HepG2 (cell line): Measurements from ENCODE around the gene CAT. TPM values are rescaled to one million over a fixed set of nuclear protein-coding genes. Genes with fewer than 3 reads are reported as not detected.

Experiments used
- ATAC-seq: fragments of 200-7000 bp; cut with Tn5 transposase; 3 replicates; pipeline ENCODE4 v1.9.1; 2020; ENCODE audit warnings: mild to moderate bottlenecking, moderate library complexity
- BruUV-seq: library from RNA; stranded (reverse); fragments of 400-500 nt; replicated peaks from 2 replicates; lab custom pipeline; 2021; lab: Mats Ljungman, UMichigan
- CTCF ChIA-PET: fragments of 300-600 bp; formaldehyde crosslinking; extraction: SDS; loops from one replicate; lab custom pipeline; 2021; ENCODE audit warnings: low total read pairs, inconsistent platforms, low intra/inter-chr PET ratio; lab: Yijun Ruan, JAX
- POLR2A ChIA-PET: fragments of 350-600 bp; sonication (Branson Sonifier 250); formaldehyde crosslinking; loops from one replicate; lab custom pipeline; 2020; ENCODE audit warnings: antibody characterized with exemption, inconsistent platforms; lab: Yijun Ruan, JAX
- DNase-seq: peaks from one replicate; pipeline ENCODE4 v3.0.0-alpha.2; 2015; ENCODE audit warnings: low spot score
- FAIRE-seq: peaks from 3 replicates; lab custom pipeline; 2011; peaks lifted over from hg19 to GRCh38; lab: Jason Lieb, UNC
- H2AFZ ChIP-seq: one replicate; pipeline ENCODE4 v1.6.1; 2011; ENCODE audit warnings: low read length, inconsistent platforms
- H3K27ac ChIP-seq: fragments of 300-600 bp; 3 replicates; pipeline ENCODE4 v1.8.0; 2011; ENCODE audit warnings: mixed run types, mild to moderate bottlenecking, mixed read lengths, low read length, inconsistent platforms; ENCODE audit not compliant: insufficient read depth; ENCODE audit errors: extremely low read length
- H3K27me3 ChIP-seq, 2 experiments: fragments of 200-600 bp in 1 of 2; 2 replicates in 1 of 2; 3 replicates in 1 of 2; pipeline versions ENCODE4 v1.6.0 to v1.8.0; 2011; ENCODE audit warnings: low read length in 2 of 2, mild to moderate bottlenecking in 2 of 2, moderate library complexity in 2 of 2, inconsistent platforms in 1 of 2; ENCODE audit not compliant: insufficient read depth in 2 of 2, control insufficient read depth in 1 of 2
- H3K36me3 ChIP-seq, 2 experiments: fragments of 200-600 bp in 1 of 2; replicated peaks in 1 of 2; 2 replicates in 1 of 2; 3 replicates in 1 of 2; pipeline versions ENCODE4 v1.5.1 to v1.8.0; 2011; ENCODE audit warnings: low read length in 2 of 2, inconsistent platforms in 1 of 2; ENCODE audit not compliant: insufficient read depth in 2 of 2, control insufficient read depth in 1 of 2
- H3K4me1 ChIP-seq: 2 replicates; pipeline ENCODE4 v1.5.1; 2012; ENCODE audit warnings: low read length, inconsistent platforms; ENCODE audit not compliant: insufficient read depth
- H3K4me2 ChIP-seq: 2 replicates; pipeline ENCODE4 v1.6.0; 2011; ENCODE audit warnings: low read depth, low read length, inconsistent platforms
- H3K4me3 ChIP-seq, 3 experiments: fragments of 200-600 bp in 1 of 3; sonication (generic), shearing (Covaris generic) in 1 of 3; replicated peaks in 1 of 3; 2 replicates each; pipeline ENCODE4 v1.5.1; 2011 to 2016; ENCODE audit warnings: low read length in 3 of 3, inconsistent platforms in 2 of 3, low read depth in 2 of 3, mild to moderate bottlenecking in 2 of 3, control low read depth in 1 of 3, mixed read lengths in 1 of 3; ENCODE audit not compliant: insufficient read depth in 1 of 3
- H3K79me2 ChIP-seq: one replicate; pipeline ENCODE4 v1.6.1; 2011; ENCODE audit warnings: low read length, inconsistent platforms; ENCODE audit not compliant: insufficient read depth
- H3K9ac ChIP-seq: 2 replicates; pipeline ENCODE4 v1.6.0; 2011; ENCODE audit warnings: mild to moderate bottlenecking, low read depth, low read length, inconsistent platforms; ENCODE audit not compliant: insufficient read depth
- H3K9me3 ChIP-seq: 2 replicates; pipeline ENCODE4 v1.5.1; 2012; ENCODE audit warnings: mild to moderate bottlenecking, low read length
- H4K20me1 ChIP-seq: 2 replicates; pipeline ENCODE4 v1.6.0; 2011; ENCODE audit warnings: inconsistent platforms, mild to moderate bottlenecking, low read length, moderate library complexity; ENCODE audit not compliant: insufficient read depth
- AGO1 ChIP-seq: fragments of 200-400 bp; formaldehyde crosslinking; IDR thresholded peaks from 2 replicates; pipeline ENCODE4 v1.6.1; 2017; ENCODE audit warnings: mild to moderate bottlenecking, low read depth, low read length, moderate library complexity; ENCODE audit not compliant: poor library complexity, severe bottlenecking
- ESRRA ChIP-seq: sonication (generic); formaldehyde crosslinking; IDR thresholded peaks from 2 replicates; pipeline ENCODE4 v1.5.1; 2020; ENCODE audit warnings: mild to moderate bottlenecking, low read depth, missing genetic modification reagents
- GABPB1 ChIP-seq: IDR thresholded peaks from 2 replicates; pipeline ENCODE4 v1.6.1; 2016; ENCODE audit warnings: mild to moderate bottlenecking, missing genetic modification reagents, moderate library complexity, missing compliant biosample characterization
- GATAD2A ChIP-seq: IDR thresholded peaks from 2 replicates; pipeline ENCODE4 v1.6.1; 2016
- HNRNPLL ChIP-seq: fragments of 200-400 bp; formaldehyde crosslinking; IDR thresholded peaks from 2 replicates; pipeline ENCODE4 v1.6.1; 2017; ENCODE audit warnings: mild to moderate bottlenecking, low read depth, low read length; ENCODE audit not compliant: poor library complexity, severe bottlenecking
- KDM5A ChIP-seq: fragments of 200-600 bp; sonication (generic); IDR thresholded peaks from 2 replicates; pipeline ENCODE4 v1.7.0; 2018; ENCODE audit warnings: antibody characterized with exemption, mild to moderate bottlenecking, low read length, borderline replicate concordance
- KLF6 ChIP-seq: IDR thresholded peaks from 2 replicates; pipeline ENCODE4 v1.8.0; 2016; ENCODE audit warnings: missing biosample characterization, missing genetic modification reagents
- POLR2G ChIP-seq: fragments of 200-400 bp; formaldehyde crosslinking; IDR thresholded peaks from 2 replicates; pipeline ENCODE4 v1.6.1; 2018; ENCODE audit warnings: mild to moderate bottlenecking, low read depth, low read length, moderate library complexity
- TCF7 ChIP-seq: sonication (generic); IDR thresholded peaks from 2 replicates; pipeline ENCODE4 v1.6.1; 2016; ENCODE audit warnings: antibody characterized with exemption, low read depth
- ZMYM2 ChIP-seq: sonication (generic); formaldehyde crosslinking; IDR thresholded peaks from 2 replicates; pipeline ENCODE4 v1.8.0; 2022; ENCODE audit warnings: mild to moderate bottlenecking, missing genetic modification reagents
- ZNF331 ChIP-seq: sonication (generic); formaldehyde crosslinking; IDR thresholded peaks from 2 replicates; pipeline ENCODE4 v1.4.0; 2020; ENCODE audit warnings: missing genetic modification reagents
- ZNF446 ChIP-seq: sonication (generic); formaldehyde crosslinking; IDR thresholded peaks from 2 replicates; pipeline ENCODE4 v1.5.0; 2020; ENCODE audit warnings: mild to moderate bottlenecking, missing genetic modification reagents
- ZNF598 ChIP-seq: sonication (generic); formaldehyde crosslinking; IDR thresholded peaks from 2 replicates; pipeline ENCODE4 v1.5.1; 2020; ENCODE audit warnings: mild to moderate bottlenecking, missing genetic modification reagents, borderline replicate concordance
- ZNF788 ChIP-seq: sonication (generic); formaldehyde crosslinking; IDR thresholded peaks from 2 replicates; pipeline ENCODE4 v1.5.0; 2020; ENCODE audit warnings: mild to moderate bottlenecking, missing genetic modification reagents, borderline replicate concordance
- WGBS: methylation state at CpG from one replicate; pipeline ENCODE4 v1.1.6; 2017; ENCODE audit warnings: low lambda C conversion rate; 5-methylcytosine and 5-hydroxymethylcytosine counted together
- in situ Hi-C: cut with HindIII; loops from 2 replicates; pipeline ENCODE4 v1.10.0; 2017; ENCODE audit warnings: low pct_unique_long_range_greater_than_20kb; ENCODE audit not compliant: extremely low pct_ligation_motif_present
- intact Hi-C: fragments of 100-400 bp; cut with micrococcal nuclease; formaldehyde crosslinking; loops from one replicate; pipeline ENCODE4 v1.10.0; 2022; ENCODE audit not compliant: unreplicated experiment
- polyA plus RNA-seq, 8 experiments: library from polyadenylated mRNA; depleted of rRNA in 3 of 8; stranded (reverse) in 7 of 8; unstranded in 1 of 8; fragments of >200 nt; fragmentation: Illumina TruSeq in 4 of 8; extraction: Trizol in 4 of 8; gene quantifications; 2 replicates each; pipeline versions ENCODE4 v1.2.1 to v1.2.3, GENCODE V29; 2011 to 2016; ENCODE audit warnings: low read depth in 4 of 8, missing spikeins in 1 of 8, mixed read lengths in 1 of 8; ENCODE audit not compliant: insufficient read depth in 1 of 8
- total RNA-seq, 5 experiments: library from RNA; depleted of rRNA; stranded (reverse); fragments of >200 nt; fragmentation: Illumina TruSeq; extraction: Trizol; gene quantifications; 2 replicates each; pipeline ENCODE4 v1.2.3, GENCODE V29; 2016; ENCODE audit warnings: low read depth in 1 of 5
- TF ChIP-seq, protein P1 (sequence below): sonication (generic); formaldehyde crosslinking; conservative IDR thresholded peaks from 2 replicates; pipeline ENCODE4 v1.4.0; 2020; ENCODE audit warnings: mild to moderate bottlenecking, missing genetic modification reagents, moderate library complexity
- TF ChIP-seq, protein P2 (sequence below): sonication (generic); formaldehyde crosslinking; IDR thresholded peaks from 2 replicates; pipeline ENCODE4 v1.5.1; 2020; ENCODE audit warnings: mild to moderate bottlenecking, missing genetic modification reagents, moderate library complexity

Gene CAT
- total and polyA plus RNA-seq, 2 of the 13 experiments (the other 11 are each of a cell fraction or from before 2014, with no cell fraction given): 107 to 136 TPM

DNA sequence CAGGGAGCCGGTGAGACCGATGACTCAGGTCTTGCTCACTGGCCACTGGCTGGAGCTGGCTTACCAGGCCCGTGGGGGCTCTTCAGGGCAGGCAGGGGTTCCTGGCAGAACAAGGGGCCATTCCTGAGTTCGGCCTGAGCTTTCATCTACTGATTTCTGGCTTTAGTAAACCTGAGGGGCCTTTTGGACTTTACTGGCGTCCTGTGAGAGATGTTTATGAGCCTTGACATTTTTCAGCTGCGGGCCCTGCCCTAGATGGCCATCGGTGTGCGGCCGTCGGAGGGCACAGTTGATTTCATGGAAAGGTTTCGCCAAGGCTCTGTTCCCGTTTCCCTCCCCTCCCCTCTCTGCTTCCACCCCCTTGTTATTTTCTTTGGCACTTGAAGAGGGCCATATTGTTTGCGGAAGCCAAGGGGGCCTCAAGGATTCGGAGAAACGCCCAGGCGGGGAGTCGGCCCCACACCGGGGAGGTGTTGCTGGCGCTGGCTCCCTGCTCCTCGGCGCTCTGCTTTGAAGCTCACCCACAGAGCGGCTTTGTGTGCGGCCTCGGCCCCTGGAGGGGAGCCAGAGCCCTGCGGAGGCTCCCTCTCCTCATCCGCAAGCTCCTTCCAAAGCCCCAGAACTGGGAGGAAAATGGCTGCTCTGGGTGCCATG lies 57.1 kb downstream of the CAT start:
- Histone ChIP-seq H3K4me3 (peak overlapping the region in 2 of 3 experiments; percentile 7 to 35; a peak in 2 of 6 replicates), H3K79me2 (no peaks in the 10 kb centered on the region), H3K36me3 (no peaks in the 10 kb centered on the region), H4K20me1 (no peaks in the 10 kb centered on the region), H3K4me1 (peaks cover 53% of the 10 kb centered on the region), H3K9me3 (no peaks in the 10 kb centered on the region), H3K27ac (peak overlapping the region; percentile 63), H2AFZ (no peak overlapping the region), H3K4me2 (peak overlapping the region; percentile 49), H3K9ac (peak overlapping the region; percentile 57), H3K27me3 (no peaks in the 10 kb centered on the region)
- POLR2A ChIA-PET: interaction anchor here (0.7 to 1.4 kb wide), 4 partner anchors 9 to 434 kb away, joined by 3 to 6 read pairs (median 4); no protein-coding TSS in a partner anchor
- DNase-seq (peak; percentile 75), FAIRE-seq (no peak), ATAC-seq (peak; percentile 83)
- in situ Hi-C loops: loop anchor here (10.0 to 25.0 kb wide), 3 partner anchors 331 to 641 kb away; no protein-coding TSS in a partner anchor
- no TSS peak for BruUV-seq
- 37% methylated on average over 15 of the region's 26 CpGs for WGBS
- intact Hi-C loops: loop anchor here (5.0 kb wide), 1 partner anchor 896 kb away; no protein-coding TSS in a partner anchor
- CTCF ChIA-PET: no interaction called here
- no peak for TF ChIP-seq ZNF788 (CRISPR knock-in tag)
- TF ChIP-seq AGO1: peak; percentile 57
- peak; percentile 50 for TF ChIP-seq HNRNPLL
- TF ChIP-seq KDM5A: no peak
- 0 out of 2 replicates have a peak, but pooled peaks have one; percentile 54 for TF ChIP-seq ZNF598 (CRISPR knock-in tag)
- TF ChIP-seq, protein P1, sequence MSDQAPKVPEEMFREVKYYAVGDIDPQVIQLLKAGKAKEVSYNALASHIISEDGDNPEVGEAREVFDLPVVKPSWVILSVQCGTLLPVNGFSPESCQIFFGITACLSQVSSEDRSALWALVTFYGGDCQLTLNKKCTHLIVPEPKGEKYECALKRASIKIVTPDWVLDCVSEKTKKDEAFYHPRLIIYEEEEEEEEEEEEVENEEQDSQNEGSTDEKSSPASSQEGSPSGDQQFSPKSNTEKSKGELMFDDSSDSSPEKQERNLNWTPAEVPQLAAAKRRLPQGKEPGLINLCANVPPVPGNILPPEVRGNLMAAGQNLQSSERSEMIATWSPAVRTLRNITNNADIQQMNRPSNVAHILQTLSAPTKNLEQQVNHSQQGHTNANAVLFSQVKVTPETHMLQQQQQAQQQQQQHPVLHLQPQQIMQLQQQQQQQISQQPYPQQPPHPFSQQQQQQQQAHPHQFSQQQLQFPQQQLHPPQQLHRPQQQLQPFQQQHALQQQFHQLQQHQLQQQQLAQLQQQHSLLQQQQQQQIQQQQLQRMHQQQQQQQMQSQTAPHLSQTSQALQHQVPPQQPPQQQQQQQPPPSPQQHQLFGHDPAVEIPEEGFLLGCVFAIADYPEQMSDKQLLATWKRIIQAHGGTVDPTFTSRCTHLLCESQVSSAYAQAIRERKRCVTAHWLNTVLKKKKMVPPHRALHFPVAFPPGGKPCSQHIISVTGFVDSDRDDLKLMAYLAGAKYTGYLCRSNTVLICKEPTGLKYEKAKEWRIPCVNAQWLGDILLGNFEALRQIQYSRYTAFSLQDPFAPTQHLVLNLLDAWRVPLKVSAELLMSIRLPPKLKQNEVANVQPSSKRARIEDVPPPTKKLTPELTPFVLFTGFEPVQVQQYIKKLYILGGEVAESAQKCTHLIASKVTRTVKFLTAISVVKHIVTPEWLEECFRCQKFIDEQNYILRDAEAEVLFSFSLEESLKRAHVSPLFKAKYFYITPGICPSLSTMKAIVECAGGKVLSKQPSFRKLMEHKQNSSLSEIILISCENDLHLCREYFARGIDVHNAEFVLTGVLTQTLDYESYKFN (CRISPR knock-in tag): peak; percentile 45; the same call in 1 of the 2 replicates
- TF ChIP-seq POLR2G: peak; percentile 55; the same call in 1 of the 2 replicates
- TF ChIP-seq ZNF331 (CRISPR knock-in tag): 0 out of 2 replicates have a peak, but pooled peaks have one; percentile 6
- 0 out of 2 replicates have a peak, but pooled peaks have one; percentile 42 for TF ChIP-seq ZNF446
- TF ChIP-seq, protein P2, sequence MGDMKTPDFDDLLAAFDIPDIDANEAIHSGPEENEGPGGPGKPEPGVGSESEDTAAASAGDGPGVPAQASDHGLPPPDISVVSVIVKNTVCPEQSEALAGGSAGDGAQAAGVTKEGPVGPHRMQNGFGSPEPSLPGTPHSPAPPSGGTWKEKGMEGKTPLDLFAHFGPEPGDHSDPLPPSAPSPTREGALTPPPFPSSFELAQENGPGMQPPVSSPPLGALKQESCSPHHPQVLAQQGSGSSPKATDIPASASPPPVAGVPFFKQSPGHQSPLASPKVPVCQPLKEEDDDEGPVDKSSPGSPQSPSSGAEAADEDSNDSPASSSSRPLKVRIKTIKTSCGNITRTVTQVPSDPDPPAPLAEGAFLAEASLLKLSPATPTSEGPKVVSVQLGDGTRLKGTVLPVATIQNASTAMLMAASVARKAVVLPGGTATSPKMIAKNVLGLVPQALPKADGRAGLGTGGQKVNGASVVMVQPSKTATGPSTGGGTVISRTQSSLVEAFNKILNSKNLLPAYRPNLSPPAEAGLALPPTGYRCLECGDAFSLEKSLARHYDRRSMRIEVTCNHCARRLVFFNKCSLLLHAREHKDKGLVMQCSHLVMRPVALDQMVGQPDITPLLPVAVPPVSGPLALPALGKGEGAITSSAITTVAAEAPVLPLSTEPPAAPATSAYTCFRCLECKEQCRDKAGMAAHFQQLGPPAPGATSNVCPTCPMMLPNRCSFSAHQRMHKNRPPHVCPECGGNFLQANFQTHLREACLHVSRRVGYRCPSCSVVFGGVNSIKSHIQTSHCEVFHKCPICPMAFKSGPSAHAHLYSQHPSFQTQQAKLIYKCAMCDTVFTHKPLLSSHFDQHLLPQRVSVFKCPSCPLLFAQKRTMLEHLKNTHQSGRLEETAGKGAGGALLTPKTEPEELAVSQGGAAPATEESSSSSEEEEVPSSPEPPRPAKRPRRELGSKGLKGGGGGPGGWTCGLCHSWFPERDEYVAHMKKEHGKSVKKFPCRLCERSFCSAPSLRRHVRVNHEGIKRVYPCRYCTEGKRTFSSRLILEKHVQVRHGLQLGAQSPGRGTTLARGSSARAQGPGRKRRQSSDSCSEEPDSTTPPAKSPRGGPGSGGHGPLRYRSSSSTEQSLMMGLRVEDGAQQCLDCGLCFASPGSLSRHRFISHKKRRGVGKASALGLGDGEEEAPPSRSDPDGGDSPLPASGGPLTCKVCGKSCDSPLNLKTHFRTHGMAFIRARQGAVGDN: peak; percentile 81
- peak; percentile 68 for TF ChIP-seq TCF7
- peak; percentile 22; the same call in 1 of the 2 replicates for TF ChIP-seq ZMYM2 (CRISPR knock-in tag)
- peak; percentile 33; the same call in 1 of the 2 replicates for TF ChIP-seq GABPB1 (CRISPR knock-in tag)
- 0 out of 2 replicates have a peak, but pooled peaks have one; percentile 4 for TF ChIP-seq GATAD2A (CRISPR knock-in tag)
- no peak for TF ChIP-seq ESRRA (CRISPR knock-in tag)
- TF ChIP-seq KLF6 (CRISPR knock-in tag): no peak
